ENCODE measurements around the gene XPR1. TPM values are rescaled to one million over a fixed set of nuclear protein-coding genes. Genes with fewer than 3 reads are reported as not detected.

Gene XPR1
- total and polyA plus RNA-seq, 2 experiments from 2014 or later, result 4.9 to 15.6 TPM

GRCh38 chr1:180932378-180932777 lies 300.6 kb downstream of the XPR1 start:
- Histone ChIP-seq H3K36me3 (ENCODE audit: low read depth) (no peaks in the 10 kb centered on the region), H3K9me3 (ENCODE audit: low read depth) (no peaks in the 10 kb centered on the region), H3K79me2 (ENCODE audit: insufficient read depth) (no peaks in the 10 kb centered on the region), H3K4me3 (no peak overlapping the region), H3K9me2 (ENCODE audit: insufficient read depth) (no peaks in the 10 kb centered on the region), H3K27me3 (replicated peaks; ENCODE audit: insufficient read depth) (no peaks in the 10 kb centered on the region), H3K4me2 (ENCODE audit: unreplicated experiment) (no peak overlapping the region), H4K20me1 (ENCODE audit: insufficient read depth) (no peaks in the 10 kb centered on the region), H3K27ac (no peak overlapping the region), H3K9ac (no peak overlapping the region), H3K4me1 (ENCODE audit: insufficient read depth) (no peaks in the 10 kb centered on the region), H3F3A (ENCODE audit: insufficient read depth) (no peaks in the 10 kb centered on the region), H2AFZ (no peak overlapping the region)
- TF ChIP-seq EZH2 (IDR thresholded peaks at IDR 0.05; ENCODE audit: insufficient read depth, poor library complexity, severe bottlenecking) (no peak), EZH2phosphoT487 (IDR thresholded peaks at IDR 0.05; ENCODE audit: insufficient read depth, low read depth) (no peak)
- in situ Hi-C loops (cut with MboI), result no loop called here
- 85 to 90% methylated on average over 4 of the region's 4 CpGs for WGBS, 2 experiments (ENCODE audit: low coverage in 1 of 2, low lambda C conversion rate in 2 of 2, missing lambda C conversion rate in 2 of 2)
- no peak for DNase-seq

GRCh38 chr1:180933141-180933540 lies 301.3 kb downstream of the XPR1 start:
- no peak for DNase-seq

GRCh38 chr1:180934563-180934962 lies 302.7 kb downstream of the XPR1 start:
- H3K27me3 ChIP-seq (replicated peaks; ENCODE audit: insufficient read depth), result no peaks in the 10 kb centered on the region
- no peak overlapping the region for H3K9ac ChIP-seq
- no peak overlapping the region for H3K27ac ChIP-seq
- H3K36me3 ChIP-seq (ENCODE audit: low read depth), result no peaks in the 10 kb centered on the region
- DNase-seq, result no peak
- no peaks in the 10 kb centered on the region for H3K9me2 ChIP-seq (ENCODE audit: insufficient read depth)
- TF ChIP-seq EZH2phosphoT487 (IDR thresholded peaks at IDR 0.05; ENCODE audit: insufficient read depth, low read depth) (no peak), EZH2 (IDR thresholded peaks at IDR 0.05; ENCODE audit: insufficient read depth, poor library complexity, severe bottlenecking) (no peak)
- H4K20me1 ChIP-seq (ENCODE audit: insufficient read depth), result no peaks in the 10 kb centered on the region
- WGBS, 2 experiments (ENCODE audit: low coverage in 1 of 2, low lambda C conversion rate in 2 of 2, missing lambda C conversion rate in 2 of 2), result 83 to 92% methylated on average over 7 of the region's 7 CpGs
- H3K9me3 ChIP-seq (ENCODE audit: low read depth), result no peaks in the 10 kb centered on the region
- H3F3A ChIP-seq (ENCODE audit: insufficient read depth), result no peaks in the 10 kb centered on the region
- H3K4me3 ChIP-seq, result no peak overlapping the region
- H3K4me2 ChIP-seq (ENCODE audit: unreplicated experiment), result no peak overlapping the region
- no peaks in the 10 kb centered on the region for H3K4me1 ChIP-seq (ENCODE audit: insufficient read depth)
- H2AFZ ChIP-seq, result no peak overlapping the region
- in situ Hi-C loops (cut with MboI), result no loop called here
- H3K79me2 ChIP-seq (ENCODE audit: insufficient read depth), result no peaks in the 10 kb centered on the region

More at GRCh38 chr1:180933141-180933540, 301.3 kb downstream of the XPR1 start:
- in situ Hi-C loops (cut with MboI), result no loop called here
- no peaks in the 10 kb centered on the region for H4K20me1 ChIP-seq (ENCODE audit: insufficient read depth)
- no peaks in the 10 kb centered on the region for H3F3A ChIP-seq (ENCODE audit: insufficient read depth)
- no peaks in the 10 kb centered on the region for H3K36me3 ChIP-seq (ENCODE audit: low read depth)
- no peak overlapping the region for H3K4me2 ChIP-seq (ENCODE audit: unreplicated experiment)
- H3K27ac ChIP-seq, result no peak overlapping the region
- no peak overlapping the region for H2AFZ ChIP-seq
- TF ChIP-seq EZH2phosphoT487 (IDR thresholded peaks at IDR 0.05; ENCODE audit: insufficient read depth, low read depth), result no peak
- TF ChIP-seq EZH2 (IDR thresholded peaks at IDR 0.05; ENCODE audit: insufficient read depth, poor library complexity, severe bottlenecking), result no peak
- H3K79me2 ChIP-seq (ENCODE audit: insufficient read depth), result no peaks in the 10 kb centered on the region
- no peak overlapping the region for H3K9ac ChIP-seq
- H3K4me3 ChIP-seq, result no peak overlapping the region
- H3K27me3 ChIP-seq (replicated peaks; ENCODE audit: insufficient read depth), result no peaks in the 10 kb centered on the region
- H3K9me2 ChIP-seq (ENCODE audit: insufficient read depth), result no peaks in the 10 kb centered on the region
- H3K9me3 ChIP-seq (ENCODE audit: low read depth), result no peaks in the 10 kb centered on the region
- H3K4me1 ChIP-seq (ENCODE audit: insufficient read depth), result no peaks in the 10 kb centered on the region

GRCh38 chr1:180935326-180936109 lies 303.7 kb downstream of the XPR1 start:
- Histone ChIP-seq H3K9me2 (ENCODE audit: insufficient read depth) (no peaks in the 10 kb centered on the region), H3K4me2 (ENCODE audit: unreplicated experiment) (no peak overlapping the region), H4K20me1 (ENCODE audit: insufficient read depth) (no peaks in the 10 kb centered on the region), H3F3A (ENCODE audit: insufficient read depth) (no peaks in the 10 kb centered on the region), H3K4me1 (ENCODE audit: insufficient read depth) (no peaks in the 10 kb centered on the region), H3K27me3 (replicated peaks; ENCODE audit: insufficient read depth) (no peaks in the 10 kb centered on the region), H2AFZ (no peak overlapping the region), H3K27ac (no peak overlapping the region), H3K9ac (no peak overlapping the region), H3K36me3 (ENCODE audit: low read depth) (no peaks in the 10 kb centered on the region), H3K79me2 (ENCODE audit: insufficient read depth) (no peaks in the 10 kb centered on the region), H3K9me3 (ENCODE audit: low read depth) (no peaks in the 10 kb centered on the region), H3K4me3 (no peak overlapping the region)
- no peak for TF ChIP-seq EZH2phosphoT487 (IDR thresholded peaks at IDR 0.05; ENCODE audit: insufficient read depth, low read depth)
- no peak for TF ChIP-seq EZH2 (IDR thresholded peaks at IDR 0.05; ENCODE audit: insufficient read depth, poor library complexity, severe bottlenecking)
- in situ Hi-C loops (cut with MboI), result no loop called here
- no peak for DNase-seq
- WGBS, 2 experiments (ENCODE audit: low coverage in 1 of 2, low lambda C conversion rate in 2 of 2, missing lambda C conversion rate in 2 of 2), result 85 to 88% methylated on average over 31 of the region's 45 CpGs

All from GM23248 (cell line).